Activated naive CD8-positive, alpha-beta T cell treated with anti-CD3 and anti-CD28 coated beads, Interleukin-2, amount 50 U/mL, for 24 hours (primary cell): ENCODE results near the gene HOXD4.

Experiments
- ATAC-seq: fragments of 150-1000 bp; cut with Tn5 transposase; one replicate; pipeline ENCODE4 v1.10.0; 2021
- DNase-seq: peaks from one replicate; pipeline ENCODE4 v3.0.0; 2021
- H3K27ac Mint-ChIP-seq: one replicate; pipeline ENCODE4 v1.8.0; 2021; ENCODE audit warnings: mild to moderate bottlenecking, mixed read lengths
- H3K27me3 Mint-ChIP-seq: one replicate; pipeline ENCODE4 v1.8.0; 2021; ENCODE audit warnings: mixed read lengths
- H3K36me3 Mint-ChIP-seq: one replicate; pipeline ENCODE4 v1.8.0; 2021; ENCODE audit warnings: low read depth, mixed read lengths
- H3K4me1 Mint-ChIP-seq: one replicate; pipeline ENCODE4 v1.8.0; 2021; ENCODE audit warnings: mixed read lengths
- H3K4me3 Mint-ChIP-seq: one replicate; pipeline ENCODE4 v1.8.0; 2021; ENCODE audit warnings: mild to moderate bottlenecking, moderate library complexity, mixed read lengths
- H3K9me3 Mint-ChIP-seq: one replicate; pipeline ENCODE4 v1.8.0; 2021; ENCODE audit warnings: mixed read lengths

The HOXD4 gene

GRCh38 chr2:176151442-176152287 lies at the start of gene HOXD4:
TSS of gene HOXD4 (plus strand) at chr2:176151550. CDS start at chr2:176151634, 84 bp downstream.
- Mint-ChIP-seq H3K27me3 (peaks cover 93% of the 10 kb centered on the region), H3K36me3 (no peaks in the 10 kb centered on the region), H3K4me1 (peaks cover 3% of the 10 kb centered on the region), H3K4me3 (no peak within 1 kb of the TSS), H3K27ac (no peak within 1 kb of the TSS), H3K9me3 (no peaks in the 10 kb centered on the region)
- DNase-seq (no peak), ATAC-seq (no peak)

- no peak for ATAC-seq
- DNase-seq: no peak
- no peak overlapping the region for H3K4me3 Mint-ChIP-seq
- H3K27me3 Mint-ChIP-seq: peaks cover 90% of the 10 kb centered on the region
- H3K9me3 Mint-ChIP-seq: no peaks in the 10 kb centered on the region
- H3K36me3 Mint-ChIP-seq: no peaks in the 10 kb centered on the region
- H3K27ac Mint-ChIP-seq: no peak overlapping the region
- H3K4me1 Mint-ChIP-seq: peaks cover 21% of the 10 kb centered on the region
These were observed 49.5 kb upstream of the HOXD4 start for GRCh38 chr2:176101842-176102241.

GRCh38 chr2:176102309-176102866 lies 49.0 kb upstream of the HOXD4 start:
- H3K27ac Mint-ChIP-seq: no peak overlapping the region
- no peaks in the 10 kb centered on the region for H3K9me3 Mint-ChIP-seq
- no peak for ATAC-seq
- peaks cover 20% of the 10 kb centered on the region for H3K4me1 Mint-ChIP-seq
- DNase-seq: no peak
- no peaks in the 10 kb centered on the region for H3K36me3 Mint-ChIP-seq
- no peak overlapping the region for H3K4me3 Mint-ChIP-seq
- H3K27me3 Mint-ChIP-seq: peaks cover 89% of the 10 kb centered on the region

GRCh38 chr2:176103194-176103593 lies 48.2 kb upstream of the HOXD4 start:
- ATAC-seq (no peak), DNase-seq (no peak)
- H3K4me3 Mint-ChIP-seq: no peak overlapping the region
- H3K9me3 Mint-ChIP-seq: no peaks in the 10 kb centered on the region
- H3K27me3 Mint-ChIP-seq: peaks cover 83% of the 10 kb centered on the region
- peaks cover 14% of the 10 kb centered on the region for H3K4me1 Mint-ChIP-seq
- no peak overlapping the region for H3K27ac Mint-ChIP-seq
- no peaks in the 10 kb centered on the region for H3K36me3 Mint-ChIP-seq

GRCh38 chr2:176103742-176104315 lies 47.5 kb upstream of the HOXD4 start:
- DNase-seq (no peak), ATAC-seq (no peak)
- H3K27me3 Mint-ChIP-seq: peaks cover 84% of the 10 kb centered on the region
- no peak overlapping the region for H3K4me3 Mint-ChIP-seq
- H3K4me1 Mint-ChIP-seq: peaks cover 15% of the 10 kb centered on the region
- no peak overlapping the region for H3K27ac Mint-ChIP-seq
- H3K36me3 Mint-ChIP-seq: no peaks in the 10 kb centered on the region
- H3K9me3 Mint-ChIP-seq: no peaks in the 10 kb centered on the region

DNA sequence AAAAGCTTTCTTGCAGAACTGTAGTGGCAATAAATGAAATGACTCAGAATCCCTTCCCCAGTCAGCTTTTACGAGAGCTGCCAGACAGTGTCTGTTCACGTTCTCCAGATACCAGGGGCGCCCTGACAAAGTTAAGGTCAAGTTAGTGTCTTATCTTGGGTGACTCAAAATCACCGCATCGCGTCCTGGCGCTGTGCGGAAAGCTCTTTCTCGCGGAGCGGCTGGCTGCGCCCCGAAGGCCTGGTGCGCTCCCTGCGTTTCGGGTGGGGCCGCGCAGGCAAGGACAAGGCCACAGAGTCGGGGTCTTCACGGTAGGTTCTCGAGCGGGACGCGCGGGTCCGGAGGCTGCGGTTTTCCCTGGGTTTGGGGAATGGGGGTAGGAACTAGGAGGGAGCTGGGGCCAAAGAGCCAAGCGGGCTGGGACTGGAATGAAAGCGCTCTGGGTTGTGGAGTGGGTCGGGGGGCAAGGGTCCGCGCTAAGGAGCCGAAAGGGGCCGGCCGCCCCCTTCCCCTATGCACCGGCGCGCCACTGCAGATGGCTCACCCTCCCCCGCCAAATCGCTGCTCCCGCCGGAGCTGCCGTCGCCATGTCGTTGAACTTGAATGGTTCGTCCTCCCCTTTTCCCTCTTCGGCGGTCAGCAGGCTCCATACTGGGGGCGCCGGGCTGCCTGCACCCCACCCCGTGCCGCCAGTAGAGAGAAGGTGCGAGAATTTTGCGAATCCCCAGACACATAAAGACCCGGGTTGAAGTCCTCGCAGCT lies 46.9 kb upstream of the HOXD4 start:
- peaks cover 20% of the 10 kb centered on the region for H3K4me1 Mint-ChIP-seq
- H3K9me3 Mint-ChIP-seq: peaks cover 3% of the 10 kb centered on the region
- H3K27ac Mint-ChIP-seq: no peak overlapping the region
- no peak overlapping the region for H3K4me3 Mint-ChIP-seq
- peaks cover 84% of the 10 kb centered on the region for H3K27me3 Mint-ChIP-seq
- DNase-seq (no peak), ATAC-seq (peak; percentile 60)
- peaks cover 4% of the 10 kb centered on the region for H3K36me3 Mint-ChIP-seq

GRCh38 chr2:176105078-176105729 lies 46.1 kb upstream of the HOXD4 start:
- H3K27ac Mint-ChIP-seq: no peak overlapping the region
- H3K4me1 Mint-ChIP-seq: peaks cover 21% of the 10 kb centered on the region
- no peak overlapping the region for H3K4me3 Mint-ChIP-seq
- H3K9me3 Mint-ChIP-seq: peaks cover 4% of the 10 kb centered on the region
- DNase-seq (no peak), ATAC-seq (no peak)
- H3K36me3 Mint-ChIP-seq: peaks cover 5% of the 10 kb centered on the region
- H3K27me3 Mint-ChIP-seq: peaks cover 86% of the 10 kb centered on the region

GRCh38 chr2:176105730-176106580 lies 45.4 kb upstream of the HOXD4 start:
- Mint-ChIP-seq H3K27ac (peak overlapping the region; percentile 8), H3K4me3 (peak overlapping the region; percentile 61), H3K36me3 (peaks cover 5% of the 10 kb centered on the region), H3K9me3 (peaks cover 4% of the 10 kb centered on the region), H3K27me3 (peaks cover 86% of the 10 kb centered on the region), H3K4me1 (peaks cover 21% of the 10 kb centered on the region)
- no peak for DNase-seq
- ATAC-seq: no peak

GRCh38 chr2:176106581-176107539 lies 44.5 kb upstream of the HOXD4 start, which contains the start of gene HOXD11:
TSS of gene HOXD11 (plus strand) at chr2:176107280. CDS start at chr2:176107356, 76 bp downstream.
- peak within 1 kb of the TSS; percentile 61 for H3K4me3 Mint-ChIP-seq
- peaks cover 7% of the 10 kb centered on the region for H3K36me3 Mint-ChIP-seq
- ATAC-seq (no peak), DNase-seq (no peak)
- peaks cover 86% of the 10 kb centered on the region for H3K27me3 Mint-ChIP-seq
- H3K9me3 Mint-ChIP-seq: peaks cover 4% of the 10 kb centered on the region
- H3K4me1 Mint-ChIP-seq: peaks cover 21% of the 10 kb centered on the region
- H3K27ac Mint-ChIP-seq: peak within 1 kb of the TSS; percentile 8

GRCh38 chr2:176107731-176108181 lies 43.6 kb upstream of the HOXD4 start:
- H3K27me3 Mint-ChIP-seq: peaks cover 86% of the 10 kb centered on the region
- H3K27ac Mint-ChIP-seq: no peak overlapping the region
- peaks cover 4% of the 10 kb centered on the region for H3K9me3 Mint-ChIP-seq
- H3K4me3 Mint-ChIP-seq: no peak overlapping the region
- ATAC-seq: no peak
- no peak for DNase-seq
- peaks cover 21% of the 10 kb centered on the region for H3K4me1 Mint-ChIP-seq
- peaks cover 7% of the 10 kb centered on the region for H3K36me3 Mint-ChIP-seq

GRCh38 chr2:176109192-176109901 lies 42.0 kb upstream of the HOXD4 start:
- peaks cover 19% of the 10 kb centered on the region for H3K4me1 Mint-ChIP-seq
- H3K27ac Mint-ChIP-seq: no peak overlapping the region
- peaks cover 87% of the 10 kb centered on the region for H3K27me3 Mint-ChIP-seq
- ATAC-seq (no peak), DNase-seq (no peak)
- H3K9me3 Mint-ChIP-seq: peaks cover 11% of the 10 kb centered on the region
- H3K36me3 Mint-ChIP-seq: peaks cover 7% of the 10 kb centered on the region
- H3K4me3 Mint-ChIP-seq: no peak overlapping the region

DNA sequence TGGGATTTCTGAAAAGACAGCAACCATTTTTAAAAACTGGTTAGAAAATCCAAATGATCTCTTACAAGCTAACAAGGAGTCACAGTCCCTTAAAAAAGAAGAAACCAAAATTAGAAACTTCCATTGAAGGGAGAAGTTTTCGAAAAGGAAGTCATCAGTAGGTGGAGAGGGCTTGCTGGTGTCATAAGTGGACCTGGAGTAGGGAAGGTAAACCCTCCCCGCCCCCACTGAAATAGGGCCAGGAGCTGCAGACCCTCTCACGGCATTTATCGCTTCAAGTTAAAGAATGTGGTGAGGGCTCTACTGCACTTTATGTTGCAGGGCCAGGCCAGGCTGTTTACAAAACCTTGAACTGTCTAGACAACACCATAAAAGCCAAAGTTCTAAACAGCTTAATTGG lies 41.4 kb upstream of the HOXD4 start:
- Mint-ChIP-seq H3K4me1 (peaks cover 16% of the 10 kb centered on the region), H3K27me3 (peaks cover 87% of the 10 kb centered on the region), H3K4me3 (no peak overlapping the region), H3K9me3 (peaks cover 11% of the 10 kb centered on the region), H3K27ac (no peak overlapping the region), H3K36me3 (peaks cover 7% of the 10 kb centered on the region)
- DNase-seq (no peak), ATAC-seq (no peak)
